HG03097 (cell line): ENCODE data around the gene TCF25.

Experiments used
- ATAC-seq: cut with Tn5 transposase; IDR thresholded peaks from one replicate; pipeline ENCODE4 v1.9.1; 2021; ENCODE audit not compliant: unreplicated experiment, low FRiP score

Gene TCF25

DNA sequence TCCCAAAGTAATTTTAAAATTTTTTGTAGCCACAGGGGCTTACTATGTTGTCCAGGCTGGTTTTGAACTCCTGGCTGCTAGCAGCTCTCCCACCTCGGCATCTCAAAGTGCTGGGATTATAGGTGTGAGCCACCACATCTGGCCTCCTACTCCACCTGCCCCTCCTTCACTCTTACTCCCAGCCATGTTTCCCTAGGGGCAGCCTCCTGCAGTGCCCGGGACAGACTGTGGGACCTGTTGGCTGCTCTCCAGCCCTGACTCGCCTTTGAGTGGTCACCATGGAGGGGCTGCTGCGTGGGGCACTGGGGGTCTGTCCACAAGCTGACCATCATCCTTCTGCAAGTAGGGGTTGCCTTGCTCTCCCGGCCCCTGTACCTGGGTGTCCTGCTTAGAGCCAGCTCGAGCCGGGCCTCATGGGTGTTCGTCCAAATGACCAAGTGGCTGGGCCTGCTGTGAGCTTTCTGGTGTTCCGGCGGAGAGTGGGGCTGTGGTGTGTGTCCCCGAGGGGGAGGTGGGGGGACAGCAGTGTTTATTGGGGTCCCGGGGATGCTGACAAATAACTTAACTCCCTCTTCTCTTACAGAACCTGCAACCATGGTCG is 28.6 kb upstream of the TCF25 start:
- ATAC-seq: no peak

DNA sequence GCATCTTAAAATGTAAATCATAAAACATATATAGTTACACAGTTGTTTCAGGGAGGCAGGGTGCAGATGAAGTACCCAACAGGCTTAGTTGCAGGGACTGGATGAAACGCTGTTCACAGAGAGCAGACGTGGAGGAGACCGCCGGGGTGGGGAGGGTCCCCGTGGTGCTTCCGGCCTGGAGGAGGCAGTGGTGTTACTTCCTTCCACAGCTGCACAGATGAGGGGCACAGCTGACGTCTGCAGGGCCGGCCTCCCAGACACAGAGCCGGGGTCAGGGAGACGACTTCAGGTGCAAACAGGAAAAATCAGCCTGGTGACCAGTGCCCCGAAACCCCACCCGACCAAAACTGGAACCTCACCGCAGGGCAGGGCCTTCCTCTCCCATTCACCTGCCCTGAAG is 28.0 kb upstream of the TCF25 start:
- no peak for ATAC-seq

DNA sequence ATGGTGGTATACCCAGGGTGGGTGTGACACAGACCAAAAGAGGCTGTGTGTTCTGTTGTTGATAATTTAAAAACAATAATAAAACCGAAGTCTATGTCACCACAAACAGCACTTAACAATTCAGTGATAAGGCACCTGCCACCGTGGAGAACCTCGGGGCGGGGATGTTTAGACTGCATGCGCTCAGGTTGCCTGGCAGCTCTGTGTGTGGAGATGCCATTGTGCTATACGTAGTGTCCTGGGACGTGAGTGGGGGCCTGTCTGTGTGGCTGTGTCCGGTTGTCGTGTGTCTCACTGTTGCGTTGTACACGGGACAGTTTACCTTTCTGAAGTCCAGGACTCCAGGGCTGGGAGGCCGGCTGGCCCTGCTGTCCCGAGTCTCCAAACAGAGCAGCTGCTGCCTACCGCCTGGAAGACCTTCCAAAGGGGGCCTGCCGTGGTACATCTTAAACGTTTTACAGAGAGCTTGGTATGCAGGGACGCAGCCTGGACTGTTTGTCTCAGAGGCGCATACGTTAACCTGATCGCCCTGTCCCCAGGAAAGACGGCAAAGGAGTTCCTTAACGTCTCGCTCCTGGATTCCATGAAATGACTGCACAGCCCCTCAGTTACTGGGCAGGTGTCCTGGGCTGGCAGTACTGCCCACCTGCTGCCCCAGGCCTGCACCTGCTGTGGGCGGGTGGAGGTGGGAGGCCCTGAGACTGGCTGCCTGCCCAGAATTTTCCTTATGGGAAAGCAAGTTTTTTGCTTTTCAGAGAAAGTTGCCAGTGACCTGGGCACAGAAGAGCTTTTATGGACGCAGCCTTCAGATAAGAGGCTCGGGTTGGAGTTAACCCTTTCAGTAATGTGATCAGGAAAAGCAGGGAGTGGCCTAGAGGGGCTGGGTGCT is 26.1 kb upstream of the TCF25 start:
- no peak for ATAC-seq

DNA sequence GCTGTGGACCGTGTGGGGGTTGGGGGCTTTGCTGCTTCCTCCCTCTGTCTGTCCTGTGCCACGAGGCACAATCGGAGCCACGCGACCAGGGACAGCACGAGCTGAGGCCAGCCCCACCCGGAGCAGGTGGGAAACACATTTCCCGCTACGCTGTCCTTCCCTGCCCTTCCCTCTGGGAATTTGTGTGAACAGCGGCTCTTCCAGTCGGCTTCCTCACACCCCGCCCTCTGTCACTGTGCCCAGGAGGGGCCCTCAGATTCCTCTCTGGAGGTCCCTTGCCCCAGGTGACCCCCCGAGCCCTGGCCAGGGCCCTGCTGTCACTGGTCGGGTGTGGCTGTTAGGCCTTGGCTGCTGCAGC is 25.5 kb upstream of the TCF25 start:
- ATAC-seq: no peak

DNA sequence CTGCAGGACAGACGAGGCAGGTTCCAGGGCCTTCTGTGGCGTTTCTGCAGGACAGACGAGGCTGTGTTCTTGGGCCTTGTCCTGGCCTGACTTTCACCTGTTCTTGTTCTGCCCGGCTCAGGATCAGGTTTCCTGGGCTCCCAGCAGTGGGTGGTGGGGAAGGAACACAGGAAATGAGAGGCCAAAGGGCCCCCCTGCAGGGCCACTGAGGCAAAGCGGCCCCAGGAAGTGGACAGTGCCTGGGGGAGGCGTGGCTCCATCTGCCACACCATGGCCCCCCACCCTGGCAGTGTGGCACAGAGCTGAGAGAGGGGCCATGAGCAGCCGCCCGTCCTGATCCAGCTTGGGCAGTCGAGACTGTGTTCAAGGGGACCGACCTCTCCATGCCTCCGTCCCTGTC is 24.4 kb upstream of the TCF25 start:
- no peak for ATAC-seq

DNA sequence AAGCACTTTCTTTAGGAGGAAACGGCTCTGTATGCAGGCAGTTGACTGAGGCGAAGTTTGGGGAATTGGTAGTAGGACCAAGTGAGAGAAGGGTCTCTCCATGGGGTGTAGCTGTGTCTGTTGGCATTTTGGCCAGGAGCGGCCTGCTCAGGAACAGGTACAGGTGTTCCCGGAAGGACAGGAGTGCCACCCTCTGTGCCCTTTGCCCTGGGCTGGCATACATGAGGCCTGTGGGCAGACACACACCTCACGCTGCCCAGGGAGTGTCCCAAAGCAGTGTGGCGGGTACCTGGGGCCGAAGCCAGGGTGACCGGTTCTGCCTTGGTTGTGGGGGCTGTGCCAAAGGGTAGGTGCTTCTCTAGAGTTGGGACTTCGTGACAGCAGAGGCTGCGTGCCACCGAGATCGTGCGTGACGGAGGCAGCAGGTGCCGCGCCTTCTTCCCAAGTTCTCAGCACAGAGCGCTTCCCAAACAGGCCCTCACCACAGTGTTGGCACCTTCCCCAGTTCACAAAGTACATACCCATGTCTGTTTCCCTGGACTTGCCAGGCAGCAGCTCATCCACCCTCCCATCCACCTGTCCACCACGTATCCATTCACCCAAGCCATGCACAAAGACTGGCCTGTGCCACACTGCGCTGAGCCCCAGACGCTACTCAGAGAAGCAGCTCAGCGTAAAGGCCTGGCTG is 19.9 kb upstream of the TCF25 start:
- ATAC-seq: no peak

DNA sequence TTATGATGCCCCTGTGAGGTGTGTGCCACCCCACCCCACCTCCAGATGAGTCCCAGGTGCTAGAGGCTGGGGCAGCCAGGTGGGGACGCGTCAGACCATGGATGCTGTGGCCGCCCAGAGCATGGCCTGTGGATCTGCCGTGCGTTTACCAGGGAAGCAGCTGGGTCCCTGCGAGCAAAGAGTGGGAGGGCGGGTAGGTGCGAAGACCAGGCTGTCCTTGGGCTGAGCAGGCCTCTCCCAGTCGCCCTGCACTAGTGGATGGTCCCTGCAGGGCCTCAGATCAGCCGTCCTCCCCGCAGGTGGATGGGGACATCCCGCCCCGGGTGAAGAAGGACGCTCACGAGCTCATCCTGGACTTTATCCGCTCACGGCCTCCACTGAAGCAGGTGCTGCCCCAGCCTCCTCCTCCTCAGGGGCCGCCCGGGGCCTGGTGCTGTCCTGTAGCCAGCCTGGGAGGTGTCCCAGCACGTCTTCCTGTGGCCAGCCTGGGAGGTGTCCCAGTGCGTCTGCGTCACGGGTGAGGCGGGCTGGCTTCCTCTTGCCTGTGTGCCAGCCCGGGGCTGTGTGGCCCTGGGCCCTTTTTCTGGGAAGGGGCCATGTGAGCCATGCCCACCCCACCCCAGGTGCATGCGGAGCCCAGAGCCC is 18.0 kb upstream of the TCF25 start:
- ATAC-seq: no peak

DNA sequence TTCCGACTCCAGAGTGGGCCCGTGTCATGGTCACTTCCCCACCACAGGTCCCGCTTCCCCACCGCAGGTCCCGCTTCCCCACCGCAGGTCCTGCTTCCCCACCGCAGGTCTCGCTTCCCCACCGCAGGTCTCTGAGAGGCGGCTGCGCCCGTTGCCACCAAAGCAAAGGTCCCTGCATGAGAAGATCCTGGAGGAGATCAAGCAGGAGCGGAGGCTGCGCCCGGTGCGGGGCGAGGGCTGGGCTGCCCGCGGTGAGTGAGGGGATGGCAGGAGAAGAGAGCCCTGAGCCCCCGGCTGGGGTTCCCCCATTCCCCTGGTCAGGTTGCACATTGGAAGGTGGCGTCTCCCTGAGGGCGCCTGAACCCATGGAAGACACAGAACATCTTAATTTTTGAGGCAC is 17.4 kb upstream of the TCF25 start:
- ATAC-seq: no peak

DNA sequence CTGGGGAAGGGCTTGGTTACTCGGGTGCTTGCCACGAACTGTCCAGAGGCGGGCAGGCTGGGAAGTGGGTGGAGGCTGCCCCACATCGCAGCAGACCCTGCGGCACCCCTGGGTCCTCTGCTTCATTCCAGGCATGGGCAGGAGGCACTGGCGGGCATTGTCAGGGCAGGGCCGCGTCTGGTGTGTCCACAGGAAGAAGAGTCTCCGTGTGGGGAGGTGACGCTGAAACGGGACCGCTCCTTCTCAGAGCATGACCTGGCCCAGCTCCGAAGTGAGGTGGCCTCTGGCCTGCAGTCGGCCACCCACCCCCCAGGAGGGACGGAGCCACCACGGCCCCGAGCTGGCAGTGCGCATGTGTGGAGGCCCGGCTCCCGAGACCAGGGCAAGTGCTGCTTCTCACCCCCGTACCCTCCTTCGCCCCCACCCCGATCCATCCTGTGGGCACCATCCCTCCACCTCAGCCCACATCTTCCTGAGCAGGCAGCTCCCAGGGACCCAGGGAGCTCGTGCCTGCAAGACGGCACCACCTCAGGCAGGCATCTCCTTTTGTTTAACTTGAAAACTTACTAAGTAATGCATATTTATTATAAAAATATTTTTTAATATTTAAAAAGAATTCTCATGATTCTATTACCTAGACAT is 14.3 kb upstream of the TCF25 start:
- no peak for ATAC-seq

GRCh38 chr16:89859615-89860007 is 13.8 kb upstream of the TCF25 start:
- ATAC-seq: no peak

DNA sequence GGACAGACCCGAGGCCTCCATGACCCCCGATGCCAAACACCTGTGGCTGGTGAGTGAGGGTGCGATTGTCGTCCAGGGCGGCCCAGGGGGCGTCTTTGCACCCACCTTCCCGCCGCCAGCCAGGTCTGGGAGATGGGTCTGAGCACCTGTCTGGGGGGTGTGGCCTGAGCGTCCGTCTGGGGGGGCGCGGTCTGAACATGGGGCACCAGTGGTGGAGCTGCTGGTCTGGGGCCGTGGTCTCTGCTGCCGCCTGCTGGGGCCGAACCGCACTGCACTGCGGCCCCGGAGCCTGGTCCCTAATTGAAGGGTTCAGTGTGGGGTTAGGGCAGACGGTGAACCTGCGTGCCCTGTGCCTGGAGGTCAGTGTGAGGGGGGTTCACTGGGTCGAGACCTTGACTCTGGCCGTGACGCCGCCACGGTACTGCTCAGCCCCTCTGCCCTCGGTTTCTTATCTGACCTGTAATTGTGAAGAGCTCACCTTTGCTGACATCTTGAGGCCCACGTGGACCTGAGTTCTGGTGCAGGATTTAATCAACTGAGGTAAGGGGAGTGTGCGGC is 12.6 kb upstream of the TCF25 start:
- no peak for ATAC-seq

DNA sequence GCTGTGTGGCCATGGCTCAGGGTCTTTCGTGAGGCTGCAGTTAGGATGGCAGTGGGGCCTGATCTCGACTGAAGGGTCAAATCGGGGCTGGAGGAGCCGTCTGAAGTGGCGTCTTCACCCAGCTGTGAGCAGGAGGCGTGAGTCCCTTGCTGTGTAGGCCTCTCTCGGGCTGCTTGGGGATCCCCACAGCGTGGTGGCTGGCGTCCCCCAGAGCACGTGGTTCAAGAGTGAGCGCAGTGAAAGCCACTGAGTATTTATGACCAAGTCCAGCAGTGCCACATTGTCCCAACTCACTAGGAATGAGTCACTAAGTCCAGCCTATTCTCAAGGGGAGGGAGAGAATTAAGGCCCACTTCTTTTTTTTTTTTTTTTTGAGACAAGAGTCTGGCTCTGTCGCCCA is 11.7 kb upstream of the TCF25 start:
- ATAC-seq: no peak

DNA sequence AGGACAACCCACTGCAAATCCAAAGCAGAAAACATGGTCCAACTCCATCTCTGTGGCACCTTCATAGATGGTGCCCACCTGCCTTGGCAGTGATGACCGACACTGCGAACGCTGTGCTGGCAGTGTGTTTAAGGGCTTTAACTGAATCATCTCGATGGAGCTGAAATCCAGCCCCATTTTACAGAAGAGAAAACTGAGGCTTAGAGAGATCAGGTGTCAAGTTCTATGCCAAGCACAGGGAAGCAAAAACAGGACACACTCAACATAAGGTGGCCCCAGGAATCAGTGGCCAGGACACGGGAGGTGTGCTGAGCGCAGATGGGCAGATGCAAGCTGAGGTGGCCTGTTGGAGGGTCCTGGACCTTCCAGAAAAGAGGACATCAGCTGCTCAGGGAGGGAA is 10.7 kb upstream of the TCF25 start:
- ATAC-seq: no peak

- peak; percentile 56 for ATAC-seq
Observed at GRCh38 chr16:89863741-89864526, 9.5 kb upstream of the TCF25 start.

DNA sequence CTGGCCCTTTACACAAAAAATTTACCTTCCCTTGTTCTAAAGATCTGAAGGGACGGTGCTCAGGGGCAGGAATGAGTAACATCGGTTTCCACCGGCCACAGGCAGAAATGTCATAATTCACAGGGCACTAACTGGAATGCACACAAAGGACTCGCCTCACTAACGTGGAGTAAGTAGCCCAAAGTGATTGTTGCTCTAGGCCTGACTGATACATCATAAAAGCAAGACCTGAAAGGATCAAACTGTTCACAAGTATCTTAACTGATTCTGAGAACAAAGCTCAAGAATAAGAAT is 8.9 kb upstream of the TCF25 start:
- ATAC-seq: no peak

- ATAC-seq: no peak
Observed at GRCh38 chr16:89867918-89868317, 5.5 kb upstream of the TCF25 start.

- ATAC-seq: no peak
Observed at GRCh38 chr16:89869911-89870310, 3.5 kb upstream of the TCF25 start.

- ATAC-seq: no peak
Observed at GRCh38 chr16:89870440-89870839, 3.0 kb upstream of the TCF25 start.

- ATAC-seq: no peak
Observed at GRCh38 chr16:89871895-89872294, 1.5 kb upstream of the TCF25 start.
